ENCODE results near the gene GADL1.

The GADL1 gene

GRCh38 chr3:30713885-30714503 is 180.5 kb downstream of the GADL1 start:
- no peak for DNase-seq

DNA sequence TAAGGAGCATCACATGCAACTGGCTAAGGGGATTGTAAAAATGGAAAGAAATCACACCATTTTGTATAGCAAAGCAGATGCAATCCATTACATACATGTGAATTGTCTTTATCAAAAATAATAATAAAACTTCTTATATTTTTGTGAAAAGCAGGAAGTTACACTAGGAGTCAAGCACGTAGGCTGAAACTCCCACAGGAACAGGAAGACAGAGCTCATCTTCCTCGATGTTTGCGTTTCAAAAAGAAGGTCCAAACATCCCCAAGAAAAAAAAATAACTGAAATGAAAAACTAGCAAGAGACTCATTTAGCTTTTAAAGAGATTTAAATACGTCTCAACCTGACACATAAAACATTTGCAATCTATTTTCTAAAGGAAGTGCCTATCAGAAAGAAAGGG is 181.5 kb downstream of the GADL1 start:
- no peak for DNase-seq

- DNase-seq, result no peak
Observed at GRCh38 chr3:30711867-30712266, 182.6 kb downstream of the GADL1 start.

DNA sequence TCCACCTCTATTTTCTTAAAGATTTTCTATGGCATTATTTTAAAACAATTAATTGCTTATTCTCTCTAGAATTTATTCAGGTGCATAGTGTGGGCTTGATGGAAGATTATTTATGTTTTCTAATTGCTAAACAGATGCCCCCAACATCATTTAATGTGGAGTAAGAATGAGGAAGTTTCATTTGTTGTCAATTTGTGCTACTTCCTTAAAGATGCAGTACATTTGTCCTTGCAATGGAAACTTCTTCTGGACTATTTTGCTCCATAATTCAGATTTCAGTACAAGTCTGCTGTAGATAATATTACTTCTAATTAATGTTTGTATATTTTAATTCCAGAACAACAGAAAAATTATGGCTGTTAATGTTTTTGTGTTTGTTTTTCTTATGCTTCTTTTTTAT is 183.3 kb downstream of the GADL1 start:
- no peak for DNase-seq

GRCh38 chr3:30710017-30710416 is 184.4 kb downstream of the GADL1 start:
- no peak for DNase-seq

- DNase-seq, result no peak
Observed at GRCh38 chr3:30708472-30708871, 186.0 kb downstream of the GADL1 start.

DNA sequence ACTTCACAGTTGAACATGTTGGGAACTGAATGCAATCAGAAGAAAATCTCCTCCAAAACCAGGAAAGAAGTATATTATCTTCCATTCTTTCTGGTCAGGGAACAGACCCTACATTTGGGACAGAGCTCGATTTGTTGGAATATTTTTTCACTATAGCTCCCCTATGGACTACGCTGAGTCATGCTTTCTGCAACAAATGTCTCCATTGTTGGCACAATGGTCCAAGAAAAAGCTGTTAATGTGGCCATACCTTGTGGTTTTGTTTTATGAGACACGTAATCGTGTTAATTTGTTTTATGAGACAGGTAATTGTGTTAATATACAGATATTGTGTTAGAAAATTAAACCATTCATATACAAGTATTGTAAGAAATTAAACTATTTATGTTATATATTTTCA is 186.6 kb downstream of the GADL1 start:
- no peak for DNase-seq

DNA sequence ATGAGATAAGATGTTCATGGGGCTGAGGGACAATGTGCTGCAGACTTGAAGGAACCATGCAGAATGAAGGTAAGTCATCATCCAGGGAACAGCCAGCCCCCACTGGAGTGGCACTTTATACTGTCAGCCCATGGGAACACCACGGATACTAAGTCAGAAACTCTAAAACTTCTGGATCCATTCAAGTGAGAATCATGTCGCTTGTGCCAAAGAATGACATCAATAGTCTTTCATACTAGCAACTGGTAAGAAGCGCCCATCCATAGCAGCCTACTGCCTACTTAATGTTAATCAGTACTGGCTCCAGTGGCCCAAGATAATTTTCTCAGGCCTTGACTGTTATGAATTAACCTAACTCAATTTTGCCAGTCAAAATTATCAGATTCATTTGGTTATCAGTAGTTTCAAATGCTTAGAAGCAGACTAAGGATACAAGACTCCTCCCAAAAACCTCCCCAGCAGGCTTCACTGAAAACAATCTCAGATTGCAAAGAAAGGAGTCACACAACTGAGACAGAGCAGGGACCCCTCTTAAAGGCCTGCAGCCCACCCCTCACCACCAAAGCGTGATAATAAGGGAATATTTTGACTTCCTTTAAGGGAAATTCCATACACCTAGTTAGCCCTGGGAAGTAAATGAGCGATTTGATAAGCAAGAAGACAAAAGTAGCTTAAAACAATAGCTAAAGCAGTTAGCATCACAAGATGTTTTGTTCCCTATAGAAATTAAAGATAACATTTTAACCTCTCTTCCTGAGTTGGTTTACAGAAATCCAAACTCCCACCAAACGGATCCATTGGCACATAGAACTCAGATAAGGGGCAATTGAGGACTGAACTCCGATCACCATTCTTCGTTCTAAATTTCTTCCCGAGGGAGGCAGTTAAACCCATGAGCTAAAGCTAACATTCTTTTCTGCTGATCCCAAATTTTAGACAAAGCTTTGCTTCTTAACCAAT is 189.2 kb downstream of the GADL1 start:
- DNase-seq, result no peak

DNA sequence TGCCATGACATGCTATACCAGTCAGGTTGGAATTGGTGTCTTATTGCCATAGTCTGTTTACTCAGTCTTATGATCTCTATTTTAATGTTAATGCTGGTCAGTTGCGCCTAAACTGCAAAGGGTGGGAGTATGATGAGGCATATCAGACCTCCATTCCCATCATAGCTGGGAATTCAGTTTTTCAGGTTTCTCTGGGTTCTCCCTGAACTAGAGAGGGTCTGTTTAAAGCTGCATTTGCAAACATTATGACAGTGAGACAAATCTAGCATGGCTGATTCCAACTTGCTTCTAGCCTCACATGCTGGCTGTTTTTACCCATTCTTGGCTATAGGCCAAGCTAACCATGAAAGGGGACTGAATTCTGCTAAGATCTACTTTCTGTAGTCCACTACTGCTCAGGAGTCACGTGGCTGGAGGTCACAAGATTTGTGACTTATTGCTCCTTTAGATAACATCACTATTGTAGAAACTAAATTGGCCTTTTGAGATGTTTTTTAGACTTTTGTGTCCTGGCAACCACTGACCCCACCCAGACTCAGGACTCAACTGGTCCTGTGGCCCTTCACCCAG is 191.5 kb downstream of the GADL1 start:
- no peak for DNase-seq

GRCh38 chr3:30702038-30702827 is 192.2 kb downstream of the GADL1 start:
- no peak for DNase-seq

GRCh38 chr3:30700702-30701321 is 193.6 kb downstream of the GADL1 start:
- no peak for DNase-seq

GRCh38 chr3:30699927-30700326 is 194.5 kb downstream of the GADL1 start:
- DNase-seq, result no peak

GRCh38 chr3:30698549-30698948 is 195.9 kb downstream of the GADL1 start:
- DNase-seq, result no peak

GRCh38 chr3:30696896-30697295 is 197.6 kb downstream of the GADL1 start:
- DNase-seq, result no peak

GRCh38 chr3:30696403-30696819 is 198.1 kb downstream of the GADL1 start:
- no peak for DNase-seq

- DNase-seq, result no peak
Observed at GRCh38 chr3:30695302-30696061, 199.0 kb downstream of the GADL1 start.

- no peak for DNase-seq
Observed at GRCh38 chr3:30694668-30695067, 199.8 kb downstream of the GADL1 start.

- DNase-seq, result no peak
Observed at GRCh38 chr3:30694148-30694547, 200.3 kb downstream of the GADL1 start.

- DNase-seq, result no peak
Observed at GRCh38 chr3:30693470-30694120, 200.9 kb downstream of the GADL1 start.

DNA sequence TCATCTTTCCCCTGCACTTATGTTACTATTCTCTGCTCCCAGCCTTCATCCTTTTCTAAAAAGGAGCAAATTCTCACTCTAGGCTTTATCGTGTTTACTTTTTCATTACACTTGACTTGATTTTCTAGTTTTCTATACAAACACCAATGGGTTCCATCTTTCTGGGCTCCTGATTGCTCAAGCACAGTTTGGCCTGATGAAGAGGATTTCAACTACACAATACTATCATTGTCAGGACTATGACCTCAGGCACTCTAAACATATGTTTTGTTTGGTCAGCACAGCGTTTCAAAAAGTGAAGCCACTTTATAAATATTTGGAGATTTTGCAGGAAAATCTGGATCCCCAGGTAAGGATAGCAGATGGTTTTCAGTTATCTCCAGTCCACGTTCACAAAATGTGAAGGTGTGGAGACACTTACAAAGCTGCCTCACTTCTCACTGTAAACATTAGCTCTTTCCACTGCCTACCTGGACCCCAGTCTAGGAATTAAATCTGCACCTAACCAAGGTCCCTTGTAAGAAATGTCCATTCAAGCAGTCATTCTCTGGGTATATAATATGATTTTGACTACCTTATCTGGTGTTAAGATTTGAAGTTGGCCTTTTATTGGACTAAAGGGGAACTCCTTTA is 201.8 kb downstream of the GADL1 start:
- DNase-seq, result no peak

- no peak for DNase-seq
Observed at GRCh38 chr3:30691944-30692343, 202.5 kb downstream of the GADL1 start.
